Pancreas (tissue), 10 donors: Measurements from ENCODE around the gene TP53BP2. TPM values are rescaled to one million over a fixed set of nuclear protein-coding genes. Genes with fewer than 3 reads are reported as not detected.

ENCODE experiments used
- ATAC-seq, 4 donors: fragments of 200-7000 bp; cut with Tn5 transposase; one replicate each; pipeline versions ENCODE4 v1.8.0 to v1.9.1; 2020; ENCODE audit warnings: mild to moderate bottlenecking in 4 of 4, moderate library complexity in 4 of 4
- DNase-seq, 6 donors: peaks; one replicate each; pipeline ENCODE4 v3.0.0-alpha.2; 2020
- FAIRE-seq: peaks from 2 replicates; lab custom pipeline; 2012; peaks lifted over from hg19 to GRCh38; lab: Jason Lieb, UNC
- H3K27ac ChIP-seq, 4 donors: fragments of 200-600 bp; sonication (generic); 1 replicate in 3 of 4; 2 replicates in 1 of 4; pipeline versions ENCODE4 v1.5.0 to v1.8.0; 2020
- H3K27me3 ChIP-seq, 4 donors: fragments of 200-600 bp; one replicate each; pipeline ENCODE4 v1.8.0; 2021
- H3K36me3 ChIP-seq, 3 donors: fragments of 200-600 bp; sonication (generic) in 1 of 3; one replicate each; pipeline versions ENCODE4 v1.5.0 to v1.8.0; 2020 to 2021
- H3K4me1 ChIP-seq, 3 donors: fragments of 200-600 bp; one replicate each; pipeline ENCODE4 v1.8.0; 2021
- H3K4me3 ChIP-seq, 4 donors: fragments of 200-600 bp; sonication (generic) in 2 of 4; one replicate each; pipeline versions ENCODE4 v1.5.0 to v1.8.0; 2020 to 2021
- H3K9me3 ChIP-seq, 4 donors: fragments of 200-600 bp; one replicate each; pipeline ENCODE4 v1.8.0; 2021
- WGBS, 2 donors: extraction: QIAGEN DNeasy Blood & Tissue Kit; methylation state at CpG; one replicate each; pipeline ENCODE4 v1.1.7; 2013; 5-methylcytosine and 5-hydroxymethylcytosine counted together
- intact Hi-C, 3 donors: fragments of 100-400 bp; cut with DNase I; formaldehyde crosslinking; loops; one replicate each; pipeline versions ENCODE4 v1.11.1 to v1.14.2; 2022
- polyA plus RNA-seq, 2 donors: library from polyadenylated mRNA; stranded (reverse); fragments of 200-250 nt; gene quantifications; one replicate each; pipeline ENCODE4 v1.2.3, GENCODE V29; 2013
- total RNA-seq, 6 donors: library from RNA; stranded (reverse); fragmentation: NEBNext Ultra II Directional in 4 of 6; extraction: Animal tissue kit (Norgen Biotek cat#: 25700) in 4 of 6; gene quantifications; one replicate each; pipeline versions ENCODE4 v1.2.1 to v1.2.4, GENCODE V29; 2021 to 2023
- TF ChIP-seq, protein P1 (sequence below), 4 donors: fragments of 200-600 bp; sonication (generic) in 3 of 4; IDR thresholded peaks; one replicate each; pipeline versions ENCODE4 v1.5.0 to v1.8.0; 2021; ENCODE audit warnings: antibody characterized with exemption in 4 of 4
- donor health status: healthy with polysubstance abuse.
- donor health status: DM: no; HTN: no; CAD: no; lungs with moderate emphysema.
- donor health status: DM: no; HTN: no; CAD: no.
- donor health status: control.
- donor health status: control.
- donor health status: Bipolar disorder and iron deficiency.
- donor health status: DM: yes; HTN: yes; CAD: no.
- donor health status: DM: no; HTN: no; CAD: no.
- donor health status: DM: no; HTN: no; CAD: no.
- donor health status: DM: yes; HTN: yes; CAD: no.

TP53BP2 gene
- total and polyA plus RNA-seq, 8 donors, result 5.5 to 31.7 (median 14.1) TPM

DNA sequence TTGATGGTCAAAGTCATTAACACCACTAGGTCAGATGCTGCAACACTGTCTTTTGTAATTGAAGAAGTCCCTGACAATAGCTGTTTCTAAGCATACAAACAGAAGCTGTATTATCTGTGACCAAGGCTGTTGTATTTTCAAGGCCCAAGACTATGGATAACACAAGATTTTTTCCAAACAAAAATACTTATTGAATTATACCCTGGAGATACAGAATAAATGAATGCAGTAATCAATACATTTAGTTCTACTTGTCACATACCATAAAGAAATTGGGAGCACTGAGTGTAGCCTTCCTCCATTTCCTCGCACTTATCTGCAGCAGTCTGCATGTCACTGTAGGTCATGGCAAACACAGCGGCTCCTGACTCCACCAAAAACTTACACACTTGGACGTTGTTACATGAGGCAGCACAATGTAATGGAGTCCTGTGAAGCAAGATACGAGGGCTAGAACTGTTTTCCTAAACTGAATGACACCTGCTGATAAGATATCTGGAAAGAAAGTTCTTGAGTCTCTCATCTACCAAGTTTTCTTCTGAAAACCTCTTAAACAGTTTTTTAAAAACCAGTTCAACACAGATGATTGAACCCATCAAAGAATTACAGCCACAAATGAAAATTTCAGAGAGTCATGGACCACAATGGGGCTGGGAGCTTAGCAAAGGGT is 56.9 kb downstream of the TP53BP2 start:
- intact Hi-C loops, result no loop called here
- no peak for DNase-seq
- TF ChIP-seq, protein P1, sequence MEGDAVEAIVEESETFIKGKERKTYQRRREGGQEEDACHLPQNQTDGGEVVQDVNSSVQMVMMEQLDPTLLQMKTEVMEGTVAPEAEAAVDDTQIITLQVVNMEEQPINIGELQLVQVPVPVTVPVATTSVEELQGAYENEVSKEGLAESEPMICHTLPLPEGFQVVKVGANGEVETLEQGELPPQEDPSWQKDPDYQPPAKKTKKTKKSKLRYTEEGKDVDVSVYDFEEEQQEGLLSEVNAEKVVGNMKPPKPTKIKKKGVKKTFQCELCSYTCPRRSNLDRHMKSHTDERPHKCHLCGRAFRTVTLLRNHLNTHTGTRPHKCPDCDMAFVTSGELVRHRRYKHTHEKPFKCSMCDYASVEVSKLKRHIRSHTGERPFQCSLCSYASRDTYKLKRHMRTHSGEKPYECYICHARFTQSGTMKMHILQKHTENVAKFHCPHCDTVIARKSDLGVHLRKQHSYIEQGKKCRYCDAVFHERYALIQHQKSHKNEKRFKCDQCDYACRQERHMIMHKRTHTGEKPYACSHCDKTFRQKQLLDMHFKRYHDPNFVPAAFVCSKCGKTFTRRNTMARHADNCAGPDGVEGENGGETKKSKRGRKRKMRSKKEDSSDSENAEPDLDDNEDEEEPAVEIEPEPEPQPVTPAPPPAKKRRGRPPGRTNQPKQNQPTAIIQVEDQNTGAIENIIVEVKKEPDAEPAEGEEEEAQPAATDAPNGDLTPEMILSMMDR (IDR thresholded peaks at IDR 0.05), result no peak

DNA sequence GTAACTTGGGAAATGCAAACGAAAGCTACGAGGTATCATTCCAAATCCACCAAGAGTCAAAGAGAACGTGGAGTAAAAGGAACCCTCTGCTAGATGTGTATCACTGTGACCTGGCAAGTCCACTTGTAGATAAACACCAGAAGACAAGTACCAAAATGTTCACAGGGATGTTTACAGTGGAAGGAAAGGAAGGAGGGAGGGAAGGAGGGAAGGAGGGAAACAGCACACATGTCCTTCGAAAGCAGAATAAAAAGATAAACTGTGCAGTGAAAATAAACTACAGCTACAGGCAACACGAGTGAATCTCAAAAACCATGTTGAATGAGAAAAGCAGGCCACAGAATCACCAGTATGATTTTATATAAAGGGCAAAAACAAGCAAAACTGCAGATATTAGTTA is 59.9 kb downstream of the TP53BP2 start:
- 46 to 48% methylated on average over 5 of the region's 5 CpGs for WGBS, 2 donors
- FAIRE-seq, result no peak
- TF ChIP-seq, protein P1 (IDR thresholded peaks at IDR 0.05), result no peak

More for the DNA sequence above, 56.9 kb downstream of the TP53BP2 start:
- H3K36me3 ChIP-seq, result peaks cover 0 to 12% (median 2%) of the 10 kb centered on the region in 3 donors
- H3K9me3 ChIP-seq, result no peaks in the 10 kb centered on the region
- ATAC-seq (peak in 1 of 4 donors; percentile 30), FAIRE-seq (no peak)
- no peaks in the 10 kb centered on the region for H3K4me1 ChIP-seq
- H3K4me3 ChIP-seq, result no peak overlapping the region
- 41 to 45% methylated on average over 4 of the region's 4 CpGs for WGBS, 2 donors
- no peak overlapping the region for H3K27ac ChIP-seq
- H3K27me3 ChIP-seq, result no peaks in the 10 kb centered on the region

DNA sequence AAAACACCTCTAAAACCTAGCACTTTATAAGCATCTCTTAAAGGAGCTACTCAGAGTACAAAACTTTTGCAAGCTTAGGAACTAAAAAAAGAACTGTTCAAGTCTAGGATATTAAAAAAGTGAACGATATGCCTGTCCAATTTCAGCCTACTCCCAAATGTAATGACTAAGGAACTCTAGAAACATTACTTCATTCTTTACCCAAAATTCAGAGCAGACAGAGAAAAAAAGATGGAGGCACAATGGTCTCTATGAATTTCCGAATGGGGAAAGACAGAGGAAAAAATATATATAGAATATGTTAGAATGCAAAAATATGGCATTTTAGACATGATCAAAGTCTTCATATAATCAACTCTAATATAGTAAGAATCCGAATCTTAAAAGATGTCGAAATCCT is 61.2 kb downstream of the TP53BP2 start:
- 88 to 94% methylated on average over 4 of the region's 4 CpGs for WGBS, 2 donors
- FAIRE-seq (no peak), ATAC-seq (no peak), DNase-seq (no peak)
- Histone ChIP-seq H3K9me3 (no peaks in the 10 kb centered on the region), H3K4me3 (no peak overlapping the region), H3K27ac (no peak overlapping the region), H3K27me3 (no peaks in the 10 kb centered on the region), H3K4me1 (no peaks in the 10 kb centered on the region), H3K36me3 (peaks cover 0 to 23% (median 9%) of the 10 kb centered on the region in 3 donors)
- TF ChIP-seq, protein P1 (IDR thresholded peaks at IDR 0.05), result no peak
- intact Hi-C loops, result no loop called here

More for the DNA sequence above, 59.9 kb downstream of the TP53BP2 start:
- no peaks in the 10 kb centered on the region for H3K4me1 ChIP-seq
- intact Hi-C loops, result no loop called here
- H3K4me3 ChIP-seq, result no peak overlapping the region
- H3K9me3 ChIP-seq, result no peaks in the 10 kb centered on the region
- no peaks in the 10 kb centered on the region for H3K27me3 ChIP-seq
- no peak for ATAC-seq
- peaks cover 0 to 10% (median 0%) of the 10 kb centered on the region in 3 donors for H3K36me3 ChIP-seq
- H3K27ac ChIP-seq, result no peak overlapping the region
- DNase-seq, result no peak

DNA sequence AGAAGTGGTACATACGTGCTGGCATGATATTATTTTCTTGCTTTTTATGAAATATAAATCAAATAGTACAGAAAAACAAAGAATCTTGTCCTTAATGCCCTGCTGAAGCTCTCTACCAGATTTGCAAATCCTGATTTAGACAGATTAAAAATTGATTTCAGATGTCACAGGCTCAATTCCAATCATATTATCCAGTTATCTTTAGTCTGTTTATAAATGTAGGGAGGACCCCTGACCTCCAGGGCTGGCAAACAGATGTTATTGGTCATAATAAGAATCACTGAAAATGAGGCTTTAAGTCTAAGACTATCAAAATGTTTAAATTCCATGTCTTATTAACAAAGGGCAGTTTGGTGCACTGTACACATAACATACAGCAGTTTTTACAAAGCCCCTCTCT is 62.1 kb downstream of the TP53BP2 start:
- FAIRE-seq, result no peak
- no peak for DNase-seq
- Histone ChIP-seq H3K27me3 (no peaks in the 10 kb centered on the region), H3K4me3 (no peak overlapping the region), H3K9me3 (no peaks in the 10 kb centered on the region), H3K36me3 (peaks cover 0 to 24% (median 9%) of the 10 kb centered on the region in 3 donors), H3K4me1 (no peaks in the 10 kb centered on the region), H3K27ac (no peak overlapping the region)
- TF ChIP-seq, protein P1 (IDR thresholded peaks at IDR 0.05), result no peak
- WGBS, 2 donors, result 46 to 94% methylated on average over 1 of the region's 1 CpG
- ATAC-seq, result no peak
- intact Hi-C loops, result no loop called here

DNA sequence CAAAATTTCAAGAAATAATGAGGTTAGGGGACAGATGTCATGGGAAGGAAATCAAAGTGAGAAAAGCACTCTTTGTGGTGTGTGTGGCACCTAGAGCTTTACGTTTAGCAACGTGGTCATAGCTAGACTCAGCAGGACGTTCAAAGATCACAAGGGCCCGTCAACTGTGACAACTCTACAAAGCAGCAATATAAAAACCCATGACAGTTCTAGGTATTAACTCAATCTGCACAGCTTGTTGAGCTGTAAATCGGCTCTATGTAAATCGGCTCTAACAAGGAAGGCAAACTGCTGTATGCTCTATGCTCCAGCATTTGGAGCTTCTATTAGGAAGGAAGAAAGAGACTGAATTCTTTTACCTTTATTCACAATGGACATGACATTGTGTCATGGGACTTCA is 64.8 kb downstream of the TP53BP2 start:
- WGBS, 2 donors, result 82 to 86% methylated on average over 6 of the region's 6 CpGs
- TF ChIP-seq, protein P1 (IDR thresholded peaks at IDR 0.05), result no peak
- H3K4me3 ChIP-seq, result no peak overlapping the region
- H3K27ac ChIP-seq, result no peak overlapping the region
- H3K4me1 ChIP-seq, result no peaks in the 10 kb centered on the region
- FAIRE-seq (no peak), ATAC-seq (no peak), DNase-seq (no peak)
- no peaks in the 10 kb centered on the region for H3K9me3 ChIP-seq
- intact Hi-C loops, result no loop called here
- peaks cover 0 to 22% (median 9%) of the 10 kb centered on the region in 3 donors for H3K36me3 ChIP-seq
- no peaks in the 10 kb centered on the region for H3K27me3 ChIP-seq
